GM21786 (cell line): ENCODE measurements around the gene DUSP28.
"Not testable (repeated sequence)": the region's sequence is repeated elsewhere in the genome, so short reads cannot be mapped to it uniquely, and the experiment has no call there.

Experiments used
- ATAC-seq: cut with Tn5 transposase; IDR thresholded peaks from one replicate; pipeline ENCODE4 v1.9.1; 2021; ENCODE audit not compliant: unreplicated experiment

Gene DUSP28

GRCh38 chr2:240560084-240560479, at the start of gene DUSP28:
Gene DUSP28 (plus strand): TSS chr2:240560357. CDS start chr2:240560685, 328 bp downstream.
- ATAC-seq = peak; percentile 51

- ATAC-seq = no peak
Measured at GRCh38 chr2:240510513-240511210, 49.5 kb upstream of the DUSP28 start.

- no peak for ATAC-seq
Measured at GRCh38 chr2:240511351-240512108, 48.6 kb upstream of the DUSP28 start.

- ATAC-seq = no peak
Measured at GRCh38 chr2:240512109-240512485, 48.1 kb upstream of the DUSP28 start.

GRCh38 chr2:240512666-240513535, 47.3 kb upstream of the DUSP28 start:
- no peak for ATAC-seq

GRCh38 chr2:240513549-240514287, 46.4 kb upstream of the DUSP28 start:
- peak; percentile 88 for ATAC-seq

- ATAC-seq = no peak
Measured at GRCh38 chr2:240514631-240515030, 45.5 kb upstream of the DUSP28 start.

- ATAC-seq = no peak
Measured at GRCh38 chr2:240517342-240517741, 42.8 kb upstream of the DUSP28 start.

GRCh38 chr2:240518981-240519380, 41.2 kb upstream of the DUSP28 start:
- ATAC-seq = no peak

GRCh38 chr2:240519396-240520129, 40.6 kb upstream of the DUSP28 start:
- ATAC-seq = no peak

GRCh38 chr2:240520130-240520973, 39.8 kb upstream of the DUSP28 start:
- ATAC-seq = no peak

- no peak for ATAC-seq
Measured at GRCh38 chr2:240520974-240521350, 39.2 kb upstream of the DUSP28 start.

GRCh38 chr2:240521885-240522284, 38.3 kb upstream of the DUSP28 start:
- ATAC-seq = not testable (repeated sequence)

- ATAC-seq = no peak
Measured at GRCh38 chr2:240522406-240522805, 37.8 kb upstream of the DUSP28 start.

- no peak for ATAC-seq
Measured at GRCh38 chr2:240523451-240524281, 36.5 kb upstream of the DUSP28 start.

GRCh38 chr2:240524963-240525718, 35.0 kb upstream of the DUSP28 start:
- ATAC-seq = no peak

GRCh38 chr2:240525802-240526201, 34.4 kb upstream of the DUSP28 start:
- no peak for ATAC-seq

GRCh38 chr2:240526521-240526920, 33.6 kb upstream of the DUSP28 start:
- ATAC-seq = no peak
